ENCODE measurements around the gene FRG2C. TPM values are rescaled to one million over a fixed set of nuclear protein-coding genes. Genes with fewer than 3 reads are reported as not detected.
"Not testable (repeated sequence)": the region's sequence is repeated elsewhere in the genome, so short reads cannot be mapped to it uniquely, and the experiment has no call there.

FRG2C gene
- total RNA-seq, 1 experiment from 2014 or later = not detected

- intact Hi-C loops (cut with micrococcal nuclease; ENCODE audit: unreplicated experiment) = loop anchor here (5.0 kb wide), 1 partner anchor 386 kb away; no protein-coding TSS in a partner anchor
- DNase-seq; H3K27me3 Mint-ChIP-seq (ENCODE audit: unreplicated experiment); CTCF ChIA-PET; H3K36me3 Mint-ChIP-seq (ENCODE audit: insufficient read depth, unreplicated experiment); BruUV-seq (replicated peaks); H3K4me1 Mint-ChIP-seq (ENCODE audit: low read depth, unreplicated experiment); H3K9me3 Mint-ChIP-seq (ENCODE audit: low read depth, unreplicated experiment); H3K4me3 Mint-ChIP-seq (ENCODE audit: low read depth, unreplicated experiment); H3K27ac Mint-ChIP-seq (ENCODE audit: unreplicated experiment): not testable (repeated sequence)
- TF ChIP-seq CTCF (IDR thresholded peaks at IDR 0.05; ENCODE audit: unreplicated experiment) = peak; percentile 47
Measured at GRCh38 chr3:75643031-75643800, 20.9 kb upstream of the FRG2C start.

- DNase-seq; H3K4me1 Mint-ChIP-seq (ENCODE audit: low read depth, unreplicated experiment); BruUV-seq (replicated peaks); H3K4me3 Mint-ChIP-seq (ENCODE audit: low read depth, unreplicated experiment); H3K9me3 Mint-ChIP-seq (ENCODE audit: low read depth, unreplicated experiment); H3K27ac Mint-ChIP-seq (ENCODE audit: unreplicated experiment); intact Hi-C loops (cut with micrococcal nuclease; ENCODE audit: unreplicated experiment); H3K27me3 Mint-ChIP-seq (ENCODE audit: unreplicated experiment); CTCF ChIA-PET; H3K36me3 Mint-ChIP-seq (ENCODE audit: insufficient read depth, unreplicated experiment): not testable (repeated sequence)
Measured at GRCh38 chr3:75645548-75645947, 18.6 kb upstream of the FRG2C start.

GRCh38 chr3:75650191-75650590 is 13.9 kb upstream of the FRG2C start:
- H3K27me3 Mint-ChIP-seq (ENCODE audit: unreplicated experiment) = no peaks in the 10 kb centered on the region
- no peak overlapping the region for H3K4me3 Mint-ChIP-seq (ENCODE audit: low read depth, unreplicated experiment)
- H3K27ac Mint-ChIP-seq (ENCODE audit: unreplicated experiment) = no peak overlapping the region
- no peaks in the 10 kb centered on the region for H3K4me1 Mint-ChIP-seq (ENCODE audit: low read depth, unreplicated experiment)
- CTCF ChIA-PET = no interaction called here
- no peaks in the 10 kb centered on the region for H3K36me3 Mint-ChIP-seq (ENCODE audit: insufficient read depth, unreplicated experiment)
- DNase-seq = no peak
- TF ChIP-seq CTCF (IDR thresholded peaks at IDR 0.05; ENCODE audit: unreplicated experiment) = no peak
- intact Hi-C loops (cut with micrococcal nuclease; ENCODE audit: unreplicated experiment) = no loop called here
- BruUV-seq (replicated peaks) = no TSS peak
- peaks cover 2% of the 10 kb centered on the region for H3K9me3 Mint-ChIP-seq (ENCODE audit: low read depth, unreplicated experiment)

- H3K27me3 Mint-ChIP-seq (ENCODE audit: unreplicated experiment); H3K4me1 Mint-ChIP-seq (ENCODE audit: low read depth, unreplicated experiment); H3K27ac Mint-ChIP-seq (ENCODE audit: unreplicated experiment); H3K9me3 Mint-ChIP-seq (ENCODE audit: low read depth, unreplicated experiment); DNase-seq; intact Hi-C loops (cut with micrococcal nuclease; ENCODE audit: unreplicated experiment); H3K36me3 Mint-ChIP-seq (ENCODE audit: insufficient read depth, unreplicated experiment); H3K4me3 Mint-ChIP-seq (ENCODE audit: low read depth, unreplicated experiment); CTCF ChIA-PET; BruUV-seq (replicated peaks): not testable (repeated sequence)
Measured at GRCh38 chr3:75655101-75655904, 8.8 kb upstream of the FRG2C start.

- CTCF ChIA-PET; H3K9me3 Mint-ChIP-seq (ENCODE audit: low read depth, unreplicated experiment); H3K27ac Mint-ChIP-seq (ENCODE audit: unreplicated experiment); H3K36me3 Mint-ChIP-seq (ENCODE audit: insufficient read depth, unreplicated experiment); H3K4me3 Mint-ChIP-seq (ENCODE audit: low read depth, unreplicated experiment); intact Hi-C loops (cut with micrococcal nuclease; ENCODE audit: unreplicated experiment); H3K4me1 Mint-ChIP-seq (ENCODE audit: low read depth, unreplicated experiment); DNase-seq; BruUV-seq (replicated peaks); H3K27me3 Mint-ChIP-seq (ENCODE audit: unreplicated experiment): not testable (repeated sequence)
Measured at GRCh38 chr3:75655956-75656355, 8.2 kb upstream of the FRG2C start.

GRCh38 chr3:75658411-75659107 is 5.6 kb upstream of the FRG2C start:
- BruUV-seq (replicated peaks); H3K9me3 Mint-ChIP-seq (ENCODE audit: low read depth, unreplicated experiment); H3K27ac Mint-ChIP-seq (ENCODE audit: unreplicated experiment); H3K27me3 Mint-ChIP-seq (ENCODE audit: unreplicated experiment); H3K4me1 Mint-ChIP-seq (ENCODE audit: low read depth, unreplicated experiment); intact Hi-C loops (cut with micrococcal nuclease; ENCODE audit: unreplicated experiment); H3K4me3 Mint-ChIP-seq (ENCODE audit: low read depth, unreplicated experiment); H3K36me3 Mint-ChIP-seq (ENCODE audit: insufficient read depth, unreplicated experiment); DNase-seq; CTCF ChIA-PET: not testable (repeated sequence)

- H3K27ac Mint-ChIP-seq (ENCODE audit: unreplicated experiment); H3K4me1 Mint-ChIP-seq (ENCODE audit: low read depth, unreplicated experiment); BruUV-seq (replicated peaks); DNase-seq; H3K4me3 Mint-ChIP-seq (ENCODE audit: low read depth, unreplicated experiment); H3K9me3 Mint-ChIP-seq (ENCODE audit: low read depth, unreplicated experiment); CTCF ChIA-PET; H3K27me3 Mint-ChIP-seq (ENCODE audit: unreplicated experiment); H3K36me3 Mint-ChIP-seq (ENCODE audit: insufficient read depth, unreplicated experiment); intact Hi-C loops (cut with micrococcal nuclease; ENCODE audit: unreplicated experiment): not testable (repeated sequence)
Measured at GRCh38 chr3:75659108-75659433, 5.1 kb upstream of the FRG2C start.

GRCh38 chr3:75665626-75666025 is 1.5 kb downstream of the FRG2C start:
- H3K9me3 Mint-ChIP-seq (ENCODE audit: low read depth, unreplicated experiment) = peaks cover 17% of the 10 kb centered on the region
- BruUV-seq (replicated peaks); H3K4me1 Mint-ChIP-seq (ENCODE audit: low read depth, unreplicated experiment); H3K4me3 Mint-ChIP-seq (ENCODE audit: low read depth, unreplicated experiment); CTCF ChIA-PET; intact Hi-C loops (cut with micrococcal nuclease; ENCODE audit: unreplicated experiment); DNase-seq; H3K27me3 Mint-ChIP-seq (ENCODE audit: unreplicated experiment); H3K36me3 Mint-ChIP-seq (ENCODE audit: insufficient read depth, unreplicated experiment); H3K27ac Mint-ChIP-seq (ENCODE audit: unreplicated experiment): not testable (repeated sequence)
